ENCODE measurements around the gene ASIC2. TPM values are rescaled to one million over a fixed set of nuclear protein-coding genes. Genes with fewer than 3 reads are reported as not detected.

The ASIC2 gene
- total RNA-seq, 1 experiment from 2014 or later, result 4.1 TPM

DNA sequence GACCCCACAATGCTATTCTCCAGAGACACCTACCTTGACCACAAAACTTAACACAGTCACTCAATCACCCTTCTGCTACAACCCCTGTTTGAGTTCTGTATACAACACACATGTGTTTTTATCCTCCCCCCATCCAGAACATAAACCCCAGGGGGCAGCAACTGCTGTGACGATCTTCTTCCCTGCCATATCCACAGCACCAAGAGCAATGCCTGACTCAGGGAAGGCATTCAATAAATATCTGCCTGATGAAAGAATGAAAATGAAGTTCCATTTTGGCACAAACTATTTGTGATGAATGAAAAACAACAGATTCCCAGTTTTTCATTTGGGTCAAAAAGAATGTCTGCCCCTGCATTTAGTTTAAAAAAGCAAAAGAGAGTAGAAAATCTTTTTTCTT, 27.0 kb downstream of the ASIC2 start:
- in situ Hi-C loops (cut with HindIII; ENCODE audit: low pct_unique_long_range_greater_than_20kb, low sequenced_read_pairs) (no loop called here), intact Hi-C loops (cut with micrococcal nuclease; ENCODE audit: unreplicated experiment) (no loop called here)
- H3K27ac ChIP-seq (ENCODE audit: low read length), result peak overlapping the region; percentile 25; the same call in 1 of the 2 replicates
- H3K9me3 ChIP-seq (ENCODE audit: control insufficient read depth, insufficient read depth, low read depth, low read length), result no peaks in the 10 kb centered on the region
- ATAC-seq (no peak), DNase-seq (ENCODE audit: low read depth, low spot score) (no peak)
- CTCF ChIA-PET, result no interaction called here
- BruUV-seq (replicated peaks), result no TSS peak
- no peak overlapping the region for H3K4me3 ChIP-seq (ENCODE audit: low read depth in 2 of 2, low read length in 2 of 2)
- peaks cover 8% of the 10 kb centered on the region; the same call in 1 of the 2 replicates for H3K4me1 ChIP-seq (ENCODE audit: control insufficient read depth, insufficient read depth, low read length)
- TF ChIP-seq, protein P1, sequence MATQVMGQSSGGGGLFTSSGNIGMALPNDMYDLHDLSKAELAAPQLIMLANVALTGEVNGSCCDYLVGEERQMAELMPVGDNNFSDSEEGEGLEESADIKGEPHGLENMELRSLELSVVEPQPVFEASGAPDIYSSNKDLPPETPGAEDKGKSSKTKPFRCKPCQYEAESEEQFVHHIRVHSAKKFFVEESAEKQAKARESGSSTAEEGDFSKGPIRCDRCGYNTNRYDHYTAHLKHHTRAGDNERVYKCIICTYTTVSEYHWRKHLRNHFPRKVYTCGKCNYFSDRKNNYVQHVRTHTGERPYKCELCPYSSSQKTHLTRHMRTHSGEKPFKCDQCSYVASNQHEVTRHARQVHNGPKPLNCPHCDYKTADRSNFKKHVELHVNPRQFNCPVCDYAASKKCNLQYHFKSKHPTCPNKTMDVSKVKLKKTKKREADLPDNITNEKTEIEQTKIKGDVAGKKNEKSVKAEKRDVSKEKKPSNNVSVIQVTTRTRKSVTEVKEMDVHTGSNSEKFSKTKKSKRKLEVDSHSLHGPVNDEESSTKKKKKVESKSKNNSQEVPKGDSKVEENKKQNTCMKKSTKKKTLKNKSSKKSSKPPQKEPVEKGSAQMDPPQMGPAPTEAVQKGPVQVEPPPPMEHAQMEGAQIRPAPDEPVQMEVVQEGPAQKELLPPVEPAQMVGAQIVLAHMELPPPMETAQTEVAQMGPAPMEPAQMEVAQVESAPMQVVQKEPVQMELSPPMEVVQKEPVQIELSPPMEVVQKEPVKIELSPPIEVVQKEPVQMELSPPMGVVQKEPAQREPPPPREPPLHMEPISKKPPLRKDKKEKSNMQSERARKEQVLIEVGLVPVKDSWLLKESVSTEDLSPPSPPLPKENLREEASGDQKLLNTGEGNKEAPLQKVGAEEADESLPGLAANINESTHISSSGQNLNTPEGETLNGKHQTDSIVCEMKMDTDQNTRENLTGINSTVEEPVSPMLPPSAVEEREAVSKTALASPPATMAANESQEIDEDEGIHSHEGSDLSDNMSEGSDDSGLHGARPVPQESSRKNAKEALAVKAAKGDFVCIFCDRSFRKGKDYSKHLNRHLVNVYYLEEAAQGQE (IDR thresholded peaks at IDR 0.05; ENCODE audit: insufficient read depth in 1 of 2, low read depth in 2 of 2, low read length in 1 of 2), result no peak
- TF ChIP-seq POLR2AphosphoS5 (IDR thresholded peaks at IDR 0.05; ENCODE audit: low read depth, low read length) (no peak), SIN3A (IDR thresholded peaks at IDR 0.05; ENCODE audit: borderline replicate concordance, insufficient read depth, low read depth, low read length) (no peak), TCF7L2 (IDR thresholded peaks at IDR 0.05; ENCODE audit: low read depth, low read length) (no peak)
- TF ChIP-seq, protein P2, sequence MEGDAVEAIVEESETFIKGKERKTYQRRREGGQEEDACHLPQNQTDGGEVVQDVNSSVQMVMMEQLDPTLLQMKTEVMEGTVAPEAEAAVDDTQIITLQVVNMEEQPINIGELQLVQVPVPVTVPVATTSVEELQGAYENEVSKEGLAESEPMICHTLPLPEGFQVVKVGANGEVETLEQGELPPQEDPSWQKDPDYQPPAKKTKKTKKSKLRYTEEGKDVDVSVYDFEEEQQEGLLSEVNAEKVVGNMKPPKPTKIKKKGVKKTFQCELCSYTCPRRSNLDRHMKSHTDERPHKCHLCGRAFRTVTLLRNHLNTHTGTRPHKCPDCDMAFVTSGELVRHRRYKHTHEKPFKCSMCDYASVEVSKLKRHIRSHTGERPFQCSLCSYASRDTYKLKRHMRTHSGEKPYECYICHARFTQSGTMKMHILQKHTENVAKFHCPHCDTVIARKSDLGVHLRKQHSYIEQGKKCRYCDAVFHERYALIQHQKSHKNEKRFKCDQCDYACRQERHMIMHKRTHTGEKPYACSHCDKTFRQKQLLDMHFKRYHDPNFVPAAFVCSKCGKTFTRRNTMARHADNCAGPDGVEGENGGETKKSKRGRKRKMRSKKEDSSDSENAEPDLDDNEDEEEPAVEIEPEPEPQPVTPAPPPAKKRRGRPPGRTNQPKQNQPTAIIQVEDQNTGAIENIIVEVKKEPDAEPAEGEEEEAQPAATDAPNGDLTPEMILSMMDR (IDR thresholded peaks at IDR 0.05), result no peak
- POLR2A ChIA-PET, result interaction anchor here (0.5 to 0.6 kb wide), 2 partner anchors 22 to 47 kb away, joined by 5 to 12 read pairs; no protein-coding TSS in a partner anchor
- H3K36me3 ChIP-seq (ENCODE audit: control insufficient read depth, insufficient read depth, low read length), result no peaks in the 10 kb centered on the region
- H3K27me3 ChIP-seq (ENCODE audit: control insufficient read depth, insufficient read depth, low read length), result no peaks in the 10 kb centered on the region

DNA sequence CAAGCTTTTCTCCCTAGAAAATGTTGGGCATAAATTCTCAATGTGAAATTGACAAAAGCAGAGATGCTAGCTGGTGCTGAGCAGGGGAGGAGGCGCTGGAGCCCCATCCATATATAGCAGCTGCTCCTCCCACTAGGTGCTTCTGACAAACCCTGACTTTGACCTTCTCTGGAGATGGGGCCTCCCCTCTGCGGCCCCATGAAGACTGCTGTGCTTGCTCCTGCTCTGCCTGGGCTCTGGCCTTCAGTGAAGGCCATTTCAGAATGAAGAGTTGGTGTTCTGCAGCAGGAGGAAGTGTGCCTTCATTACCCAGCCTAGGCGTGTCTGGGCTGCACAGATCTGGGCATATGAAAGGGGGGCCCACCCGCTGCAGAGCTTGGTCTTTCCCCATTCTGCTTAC, 29.7 kb downstream of the ASIC2 start:
- ATAC-seq (no peak), DNase-seq (ENCODE audit: low read depth, low spot score) (no peak)
- H3K4me1 ChIP-seq (ENCODE audit: control insufficient read depth, insufficient read depth, low read length), result peaks cover 8% of the 10 kb centered on the region; the same call in 1 of the 2 replicates
- in situ Hi-C loops (cut with HindIII; ENCODE audit: low pct_unique_long_range_greater_than_20kb, low sequenced_read_pairs), result no loop called here
- no peak overlapping the region for H3K27ac ChIP-seq (ENCODE audit: low read length)
- intact Hi-C loops (cut with micrococcal nuclease; ENCODE audit: unreplicated experiment), result no loop called here
- no peaks in the 10 kb centered on the region for H3K9me3 ChIP-seq (ENCODE audit: control insufficient read depth, insufficient read depth, low read depth, low read length)
- no peak overlapping the region for H3K4me3 ChIP-seq (ENCODE audit: low read depth in 2 of 2, low read length in 2 of 2)
- TF ChIP-seq SIN3A (IDR thresholded peaks at IDR 0.05; ENCODE audit: borderline replicate concordance, insufficient read depth, low read depth, low read length) (no peak), POLR2AphosphoS5 (IDR thresholded peaks at IDR 0.05; ENCODE audit: low read depth, low read length) (no peak), TCF7L2 (IDR thresholded peaks at IDR 0.05; ENCODE audit: low read depth, low read length) (no peak)
- TF ChIP-seq, protein P1 (IDR thresholded peaks at IDR 0.05; ENCODE audit: insufficient read depth in 1 of 2, low read depth in 2 of 2, low read length in 1 of 2), result no peak
- TF ChIP-seq, protein P2 (IDR thresholded peaks at IDR 0.05), result no peak
- no peaks in the 10 kb centered on the region for H3K27me3 ChIP-seq (ENCODE audit: control insufficient read depth, insufficient read depth, low read length)
- POLR2A ChIA-PET, result interaction anchor here (0.6 kb wide), 1 partner anchor 27 kb away, joined by 4 read pairs; no protein-coding TSS in a partner anchor
- BruUV-seq (replicated peaks), result no TSS peak
- H3K36me3 ChIP-seq (ENCODE audit: control insufficient read depth, insufficient read depth, low read length), result no peaks in the 10 kb centered on the region
- CTCF ChIA-PET, result no interaction called here

Data from Panc1 (cell line).